Glutamatergic neuron (in vitro differentiated cells): ENCODE measurements around the gene ETV6. TPM values are rescaled to one million over a fixed set of nuclear protein-coding genes. Genes with fewer than 3 reads are reported as not detected.

Source experiments
- DNase-seq: peaks from one replicate; pipeline ENCODE4 v3.0.0; 2022
- H3K27ac Mint-ChIP-seq: one replicate; pipeline ENCODE4 v1.8.0; 2020; ENCODE audit warnings: mild to moderate bottlenecking, mixed read lengths, inconsistent platforms; ENCODE audit not compliant: unreplicated experiment
- H3K27me3 Mint-ChIP-seq: one replicate; pipeline ENCODE4 v1.8.0; 2020; ENCODE audit warnings: mild to moderate bottlenecking, moderate library complexity, mixed read lengths, inconsistent platforms; ENCODE audit not compliant: unreplicated experiment
- H3K36me3 Mint-ChIP-seq: one replicate; pipeline ENCODE4 v1.8.0; 2020; ENCODE audit warnings: mild to moderate bottlenecking, mixed read lengths, inconsistent platforms; ENCODE audit not compliant: unreplicated experiment
- H3K4me1 Mint-ChIP-seq: one replicate; pipeline ENCODE4 v1.8.0; 2020; ENCODE audit warnings: mild to moderate bottlenecking, low read depth, mixed read lengths, inconsistent platforms; ENCODE audit not compliant: unreplicated experiment
- H3K4me3 Mint-ChIP-seq: one replicate; pipeline ENCODE4 v1.8.0; 2020; ENCODE audit warnings: mild to moderate bottlenecking, mixed read lengths, inconsistent platforms; ENCODE audit not compliant: unreplicated experiment
- H3K9me3 Mint-ChIP-seq: one replicate; pipeline ENCODE4 v1.8.0; 2020; ENCODE audit warnings: mild to moderate bottlenecking, moderate library complexity, mixed read lengths, inconsistent platforms; ENCODE audit not compliant: unreplicated experiment
- CTCF ChIP-seq: fragments of 200-600 bp; sonication (generic); IDR thresholded peaks from one replicate; pipeline ENCODE4 v1.5.0; 2021; ENCODE audit not compliant: partially characterized antibody, unreplicated experiment
- total RNA-seq: library from RNA; stranded (reverse); fragmentation: NEBNext Ultra II Directional; extraction: Animal tissue kit (Norgen Biotek cat#: 25700); gene quantifications from one replicate; pipeline ENCODE4 v1.2.1, GENCODE V29; 2021; ENCODE audit not compliant: unreplicated experiment

The ETV6 gene
- total RNA-seq, 1 donor from 2014 or later, result 10.1 TPM

DNA sequence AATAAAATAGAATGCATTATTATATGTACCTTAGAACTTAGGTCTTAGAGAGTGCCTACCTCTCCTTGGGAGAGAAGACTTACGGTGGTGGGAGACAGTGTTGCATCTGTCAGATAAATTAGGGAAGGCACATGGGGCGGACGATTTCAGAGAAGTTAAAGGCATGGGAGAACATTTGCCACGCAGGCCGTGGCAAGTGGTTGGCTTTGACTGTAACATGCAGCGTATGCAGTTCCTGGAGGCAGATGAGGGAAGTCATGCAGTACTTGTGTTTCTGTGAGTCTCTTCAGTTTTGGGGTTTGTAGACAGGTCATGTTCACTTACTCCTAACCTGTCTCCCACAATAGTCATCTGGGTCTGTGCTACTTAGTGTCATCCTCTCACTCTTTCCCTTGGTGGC is 43.6 kb downstream of the ETV6 start:
- no peak for DNase-seq
- TF ChIP-seq CTCF, result no peak
- H3K4me3 Mint-ChIP-seq, result no peak overlapping the region
- peaks cover 32% of the 10 kb centered on the region for H3K4me1 Mint-ChIP-seq
- no peaks in the 10 kb centered on the region for H3K36me3 Mint-ChIP-seq
- H3K27me3 Mint-ChIP-seq, result no peaks in the 10 kb centered on the region
- peaks cover 4% of the 10 kb centered on the region for H3K9me3 Mint-ChIP-seq
- H3K27ac Mint-ChIP-seq, result peak overlapping the region; percentile 39

DNA sequence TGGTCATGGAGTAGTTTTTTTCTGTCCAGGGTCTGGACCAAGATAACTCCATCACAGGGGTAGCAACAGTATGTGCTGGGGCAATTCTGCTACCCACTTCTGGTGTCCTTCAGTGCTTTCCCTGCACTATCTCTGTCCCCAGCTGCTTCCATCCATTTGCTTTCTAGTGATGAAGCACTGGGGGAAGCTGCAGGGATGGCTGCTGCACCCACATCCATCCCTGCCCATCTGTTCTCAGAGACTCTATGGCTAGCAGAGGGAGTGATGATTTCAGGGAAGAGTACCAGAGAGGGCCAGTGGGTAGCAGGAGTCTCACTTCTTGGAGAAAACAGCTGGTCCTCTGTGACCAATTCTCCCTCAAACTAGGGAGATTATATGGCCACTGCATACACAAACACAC is 44.1 kb downstream of the ETV6 start:
- Mint-ChIP-seq H3K27me3 (no peaks in the 10 kb centered on the region), H3K4me1 (peaks cover 31% of the 10 kb centered on the region), H3K36me3 (no peaks in the 10 kb centered on the region), H3K27ac (peak overlapping the region; percentile 67), H3K9me3 (peaks cover 4% of the 10 kb centered on the region), H3K4me3 (no peak overlapping the region)
- peak; percentile 26 for DNase-seq
- TF ChIP-seq CTCF, result no peak

DNA sequence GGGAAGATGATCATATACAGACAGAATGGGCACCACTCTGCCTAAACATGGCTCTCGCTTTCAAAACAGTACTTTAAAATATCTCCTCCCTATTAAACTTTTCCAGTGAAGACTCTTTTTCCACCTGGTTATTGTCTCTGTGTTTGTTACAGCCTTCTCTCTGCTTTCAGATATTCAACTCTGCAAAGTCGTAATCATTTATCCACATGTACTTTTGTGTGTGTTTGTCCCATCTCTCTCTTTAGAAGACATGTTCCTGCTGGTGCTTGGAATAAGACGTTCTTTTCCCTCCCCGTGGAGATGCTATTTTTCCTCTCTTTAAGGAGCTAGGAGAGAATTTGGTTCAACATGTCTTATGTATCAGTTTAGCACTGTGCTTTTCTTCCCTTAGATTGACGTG is 45.1 kb downstream of the ETV6 start:
- peaks cover 4% of the 10 kb centered on the region for H3K9me3 Mint-ChIP-seq
- TF ChIP-seq CTCF, result no peak
- no peak for DNase-seq
- no peak overlapping the region for H3K4me3 Mint-ChIP-seq
- H3K27me3 Mint-ChIP-seq, result no peaks in the 10 kb centered on the region
- no peak overlapping the region for H3K27ac Mint-ChIP-seq
- H3K4me1 Mint-ChIP-seq, result peaks cover 26% of the 10 kb centered on the region
- no peaks in the 10 kb centered on the region for H3K36me3 Mint-ChIP-seq

DNA sequence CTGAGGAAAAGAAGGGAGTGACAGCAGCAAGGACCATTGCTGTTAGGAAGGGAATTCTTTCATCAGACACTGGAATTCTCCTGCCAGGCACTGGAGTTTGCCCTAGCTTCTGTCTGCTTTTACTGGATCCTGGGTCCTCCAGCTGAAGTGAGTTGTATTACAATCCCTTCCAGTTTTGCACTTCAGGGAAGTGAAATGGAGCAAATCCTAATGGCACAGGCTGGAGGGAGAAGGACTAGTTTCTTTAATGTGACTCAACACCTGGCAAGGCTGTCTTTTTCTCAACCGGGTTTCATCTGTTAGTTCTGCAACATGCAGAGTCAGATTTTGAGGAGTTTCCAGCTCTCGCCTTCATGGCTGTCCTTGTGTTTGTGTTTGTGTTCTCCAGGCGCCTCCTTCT is 45.8 kb downstream of the ETV6 start:
- peaks cover 20% of the 10 kb centered on the region for H3K4me1 Mint-ChIP-seq
- H3K36me3 Mint-ChIP-seq, result no peaks in the 10 kb centered on the region
- no peak for TF ChIP-seq CTCF
- DNase-seq, result no peak
- no peaks in the 10 kb centered on the region for H3K9me3 Mint-ChIP-seq
- H3K27ac Mint-ChIP-seq, result no peak overlapping the region
- no peak overlapping the region for H3K4me3 Mint-ChIP-seq
- no peaks in the 10 kb centered on the region for H3K27me3 Mint-ChIP-seq

- no peaks in the 10 kb centered on the region for H3K27me3 Mint-ChIP-seq
- H3K27ac Mint-ChIP-seq, result no peak overlapping the region
- no peak for TF ChIP-seq CTCF
- H3K4me1 Mint-ChIP-seq, result peaks cover 18% of the 10 kb centered on the region
- no peaks in the 10 kb centered on the region for H3K36me3 Mint-ChIP-seq
- no peak for DNase-seq
- no peak overlapping the region for H3K4me3 Mint-ChIP-seq
- no peaks in the 10 kb centered on the region for H3K9me3 Mint-ChIP-seq
These were observed 46.6 kb downstream of the ETV6 start for GRCh38 chr12:11696084-11696483.
